GM21723 (cell line): Measurements from ENCODE around the gene KRTAP5-2.
"Not testable (repeated sequence)": the region's sequence is repeated elsewhere in the genome, so short reads cannot be mapped to it uniquely, and the experiment has no call there.

Source experiments
- ATAC-seq: cut with Tn5 transposase; IDR thresholded peaks from one replicate; pipeline ENCODE4 v1.9.1; 2021; ENCODE audit warnings: mild to moderate bottlenecking, moderate library complexity; ENCODE audit not compliant: unreplicated experiment

KRTAP5-2 gene

DNA sequence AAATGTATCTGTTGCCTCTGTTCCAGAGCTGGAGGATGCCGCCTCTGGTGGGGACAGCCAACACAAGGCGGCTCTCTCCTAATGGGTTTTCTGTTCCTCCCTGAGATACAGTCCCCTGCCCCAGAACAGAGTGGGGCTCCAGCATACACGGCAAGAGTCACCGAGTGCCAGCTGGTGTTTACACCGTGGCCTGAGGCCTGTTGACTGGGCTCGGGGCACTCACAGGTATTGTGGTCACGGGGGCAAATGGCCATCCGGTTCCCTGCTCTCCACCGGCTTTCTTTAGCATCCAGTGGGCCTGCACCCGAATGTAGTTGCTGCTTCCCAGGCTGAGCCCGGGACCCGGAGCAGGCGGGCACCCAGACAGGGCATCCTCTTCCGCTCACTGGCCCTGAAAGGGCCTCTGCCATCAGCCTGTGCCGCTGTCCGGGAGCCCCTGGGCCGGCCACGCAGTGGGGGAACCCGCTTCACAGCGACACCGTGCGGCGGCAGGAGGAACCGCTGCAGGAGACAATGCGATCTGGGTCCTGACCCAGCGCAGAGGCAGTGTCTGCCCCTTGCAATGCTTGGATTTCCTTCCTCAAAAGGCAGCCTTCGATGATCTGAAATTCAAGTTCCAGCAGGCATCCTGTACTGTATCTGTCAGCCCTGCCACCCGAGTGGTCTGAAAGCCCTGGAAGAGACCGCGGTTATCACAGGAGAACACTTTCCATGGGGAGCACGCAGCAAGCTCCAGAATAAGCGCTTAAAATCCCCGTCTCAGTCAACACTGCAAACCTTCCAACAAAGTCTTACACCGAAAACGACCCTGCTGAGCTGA, 30.6 kb upstream of the KRTAP5-2 start:
- no peak for ATAC-seq

DNA sequence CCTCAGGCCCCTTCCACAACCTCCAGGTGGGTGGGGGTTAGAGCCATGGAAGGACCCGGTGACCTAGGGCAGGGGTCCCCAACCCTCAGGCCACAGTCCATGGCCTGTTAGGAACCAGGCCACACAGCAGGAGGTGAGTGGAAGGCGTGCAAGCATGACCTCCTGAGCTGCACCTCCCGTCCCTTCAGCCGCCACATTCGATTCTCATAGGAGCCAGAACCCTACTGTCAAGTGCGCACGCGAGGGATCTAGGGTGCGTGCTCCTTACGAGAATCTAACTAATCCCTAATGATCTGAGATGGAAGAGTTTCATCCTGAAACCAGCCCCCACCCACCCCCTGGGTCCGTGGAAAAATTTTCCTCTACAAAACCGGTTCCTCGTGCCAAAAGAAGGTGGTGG, 27.4 kb upstream of the KRTAP5-2 start:
- ATAC-seq = no peak

DNA sequence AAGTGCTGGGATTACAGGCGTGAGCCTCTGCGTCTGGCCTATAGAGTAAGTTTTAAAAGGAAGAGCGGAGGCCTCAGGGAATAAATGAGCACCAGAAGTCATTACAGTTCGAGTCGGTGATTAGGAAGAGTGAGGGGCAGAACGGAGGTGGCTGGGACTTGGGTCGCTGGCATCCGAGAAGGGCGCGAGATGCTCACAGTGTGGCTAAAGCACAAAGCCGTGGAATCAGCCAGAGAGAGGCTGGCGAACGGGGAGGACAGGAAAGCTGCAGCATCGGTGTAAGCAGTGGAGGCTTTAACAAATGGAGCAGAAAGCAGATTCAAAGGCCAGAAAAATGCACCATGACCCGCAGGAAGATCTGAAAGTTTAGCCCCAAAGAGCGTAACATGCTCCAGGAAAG, 26.5 kb upstream of the KRTAP5-2 start:
- no peak for ATAC-seq

DNA sequence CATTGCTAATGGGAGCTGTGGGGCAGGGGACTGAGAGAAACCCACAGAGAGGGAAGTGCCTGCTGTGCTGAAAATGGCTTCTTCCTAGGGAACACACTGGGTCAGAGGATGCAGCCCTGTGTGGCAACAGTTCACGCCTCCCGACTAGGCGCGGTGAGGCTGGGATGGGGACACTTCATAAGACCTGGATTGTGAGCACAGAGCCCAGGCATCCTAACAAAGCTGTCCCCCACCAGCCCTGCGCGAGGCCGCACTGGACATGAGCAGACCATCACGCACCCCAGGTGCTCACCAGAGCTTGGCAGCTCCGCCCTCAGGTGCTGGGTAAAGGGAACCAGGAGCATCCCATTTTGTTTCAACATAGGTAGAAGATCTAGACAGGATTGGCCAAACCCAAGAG, 25.6 kb upstream of the KRTAP5-2 start:
- no peak for ATAC-seq

DNA sequence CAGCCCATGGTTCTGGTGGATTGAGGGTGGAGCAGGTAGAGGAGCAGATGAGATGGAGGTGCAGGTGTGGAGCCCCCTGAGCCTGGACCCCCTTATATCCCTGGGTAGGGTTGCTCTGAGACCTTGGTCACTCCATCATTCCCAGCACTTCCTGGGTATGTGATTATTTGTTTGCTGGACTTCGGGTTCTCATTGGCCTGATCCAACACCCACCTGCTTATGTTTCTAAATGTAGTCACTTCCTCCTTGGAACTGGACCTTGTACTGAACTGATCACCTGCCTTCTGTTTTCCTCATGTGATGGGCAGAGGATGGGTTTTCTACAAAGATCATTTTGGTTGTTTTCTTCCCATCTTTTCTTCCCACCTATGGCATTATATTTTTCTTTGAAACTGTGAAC, 24.0 kb upstream of the KRTAP5-2 start, which contains the start of gene KRTAP5-4:
KRTAP5-4 (minus strand) TSS at position 53 of the 400 bp plus-strand sequence; CDS start at position 8, 45 bp downstream.
- ATAC-seq = no peak

DNA sequence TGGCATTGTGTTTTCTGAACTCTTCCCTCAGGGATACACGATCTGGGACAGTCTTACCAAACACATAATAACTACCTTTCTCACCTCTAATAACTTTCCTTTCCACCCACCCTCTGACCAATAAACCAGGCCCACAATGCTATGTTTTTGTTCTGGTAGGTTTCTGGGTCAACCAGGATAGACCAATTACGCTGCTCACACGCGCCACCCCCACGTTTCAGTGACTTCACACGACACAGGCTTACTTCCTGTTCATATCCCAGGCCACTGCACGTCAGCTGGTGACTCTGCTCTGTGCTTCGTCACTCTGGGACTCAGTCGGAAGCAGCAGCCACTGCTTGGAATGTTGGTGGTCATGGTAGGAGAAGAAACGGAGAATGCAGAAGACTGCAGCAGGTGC, 21.4 kb upstream of the KRTAP5-2 start:
- no peak for ATAC-seq

DNA sequence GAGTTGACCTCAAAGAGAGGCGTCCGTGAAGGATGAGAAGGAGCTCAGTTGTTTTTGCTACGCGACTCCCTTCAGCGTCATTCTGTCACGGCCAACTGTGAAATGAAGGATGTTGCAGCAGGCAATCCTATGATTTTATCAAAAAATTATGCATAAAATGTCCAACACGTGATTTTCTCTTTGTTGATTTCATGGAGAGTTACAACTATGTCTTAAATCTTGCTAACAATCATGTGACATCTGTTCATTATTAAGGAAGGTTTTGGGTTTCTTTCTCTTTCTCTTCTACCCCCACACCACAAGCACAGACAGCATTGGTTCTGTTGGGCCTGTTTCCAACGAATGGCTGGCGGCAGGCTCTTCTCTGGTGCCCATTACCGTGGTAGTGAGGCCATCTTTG, 20.1 kb upstream of the KRTAP5-2 start:
- no peak for ATAC-seq

DNA sequence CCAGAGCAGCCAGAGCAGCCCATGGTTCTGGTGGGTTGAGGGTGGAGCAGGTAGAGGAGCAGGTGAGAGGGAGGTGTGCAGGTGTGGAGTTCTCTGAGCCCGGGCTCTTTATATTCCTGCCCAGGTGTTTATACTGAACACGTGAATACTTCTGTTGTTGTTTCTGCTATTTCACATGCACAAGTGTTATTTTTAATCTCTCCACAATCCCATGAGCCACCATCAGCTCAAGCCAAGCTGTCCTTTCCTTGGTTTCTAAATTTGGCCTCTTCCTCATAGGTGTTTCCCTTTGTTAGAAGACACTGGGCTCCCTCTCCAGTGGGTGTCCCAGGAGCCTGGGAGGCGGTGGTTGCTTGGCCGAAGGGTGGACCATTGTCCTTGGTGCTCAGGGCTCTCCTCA, 10.3 kb upstream of the KRTAP5-2 start, which contains the start of gene KRTAP5-3:
KRTAP5-3 (minus strand) TSS at position 101 of the 400 bp plus-strand sequence; CDS start at position 23, 78 bp downstream.
- no peak for ATAC-seq

DNA sequence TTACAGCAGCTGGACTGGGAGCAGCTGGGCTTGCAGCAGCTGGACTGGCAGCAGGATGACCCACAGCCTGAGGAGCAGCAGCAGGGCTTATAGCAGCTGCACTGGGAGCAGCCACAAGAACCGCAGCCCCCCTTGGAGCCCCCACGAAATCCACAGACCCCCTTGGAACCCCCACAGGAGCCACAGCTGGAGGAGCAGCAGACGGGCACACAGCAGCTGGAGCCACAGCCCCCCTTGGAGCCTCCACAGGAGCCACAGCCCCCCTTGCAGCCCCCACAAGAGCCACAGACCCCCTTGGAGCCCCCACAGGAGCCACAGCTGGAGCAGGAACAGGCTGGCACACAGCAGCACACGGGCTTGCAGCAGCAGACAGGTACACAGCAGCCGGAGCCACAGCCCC, 9.8 kb upstream of the KRTAP5-2 start:
- ATAC-seq = not testable (repeated sequence)

DNA sequence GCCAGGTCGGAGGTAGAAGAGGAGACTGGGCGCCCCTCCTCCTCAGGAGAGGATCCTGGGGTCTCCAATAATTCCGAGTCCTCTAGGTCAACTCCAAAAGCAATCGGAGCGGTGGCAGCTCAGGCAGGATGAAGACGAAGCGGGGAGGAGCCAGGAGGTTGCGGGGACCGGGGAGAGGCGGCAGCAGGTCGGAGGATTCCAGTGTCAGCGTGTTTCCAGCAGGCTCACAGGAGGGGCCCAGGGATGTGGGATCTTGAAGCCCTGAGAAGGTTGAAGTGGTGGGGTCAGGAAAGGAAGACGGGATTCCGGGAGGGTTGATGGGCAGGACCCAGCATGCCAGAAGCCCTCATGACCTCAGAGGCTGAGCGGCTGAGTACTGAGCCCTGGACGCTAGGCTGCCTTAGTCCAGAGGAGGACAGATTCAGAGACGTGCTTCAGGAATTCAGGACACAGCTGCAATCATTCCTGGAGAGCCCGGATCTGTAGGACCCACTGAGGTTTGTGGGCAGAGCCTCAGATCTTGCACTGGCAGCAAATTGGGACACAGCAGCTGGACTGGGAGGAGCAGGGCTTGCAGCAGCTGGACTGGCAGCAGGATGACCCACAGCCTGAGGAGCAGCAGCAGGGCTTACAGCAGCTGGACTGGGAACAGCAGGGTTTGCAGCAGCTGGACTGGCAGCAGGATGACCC, 9.2 kb upstream of the KRTAP5-2 start:
- not testable (repeated sequence) for ATAC-seq

DNA sequence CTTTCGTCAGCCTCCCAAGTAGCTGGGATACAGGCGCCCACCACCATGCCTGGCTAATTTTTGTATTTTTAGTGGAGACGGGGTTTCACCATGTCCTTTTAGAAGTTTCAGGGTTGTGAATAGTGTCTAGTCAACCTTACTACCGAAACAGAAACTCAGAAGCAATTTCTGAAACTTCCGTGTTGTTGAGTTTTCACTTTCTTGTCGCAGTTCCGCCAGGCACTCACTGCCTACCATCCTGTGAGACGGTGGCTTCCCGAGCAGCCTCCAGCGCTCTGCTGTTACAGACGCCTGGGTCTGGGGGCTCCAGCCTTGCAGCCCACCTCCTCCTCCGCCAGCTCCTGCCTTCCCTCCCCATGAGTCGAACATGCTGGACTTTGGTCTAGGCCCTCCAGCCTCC, 7.8 kb upstream of the KRTAP5-2 start:
- ATAC-seq = peak; percentile 93

DNA sequence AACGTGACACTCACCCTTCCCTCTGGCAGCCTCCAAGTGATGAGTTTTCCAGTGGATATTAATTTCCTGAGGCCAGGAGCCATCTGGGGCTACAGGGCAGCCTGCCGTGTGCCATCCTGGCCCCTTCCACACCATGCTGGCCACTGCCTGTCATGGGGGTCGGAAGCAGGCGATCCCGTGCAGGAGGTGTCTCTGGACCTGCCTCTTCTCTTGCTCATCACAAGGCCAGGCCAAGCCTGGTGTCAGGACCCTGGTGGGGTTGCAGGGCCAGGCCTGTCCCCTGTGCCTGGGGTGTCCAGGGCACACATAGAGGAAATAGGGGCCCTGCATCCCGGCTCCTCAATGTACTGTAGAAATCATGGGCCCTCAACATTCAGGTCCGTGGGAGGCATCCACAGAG, 6.6 kb upstream of the KRTAP5-2 start:
- ATAC-seq = no peak

DNA sequence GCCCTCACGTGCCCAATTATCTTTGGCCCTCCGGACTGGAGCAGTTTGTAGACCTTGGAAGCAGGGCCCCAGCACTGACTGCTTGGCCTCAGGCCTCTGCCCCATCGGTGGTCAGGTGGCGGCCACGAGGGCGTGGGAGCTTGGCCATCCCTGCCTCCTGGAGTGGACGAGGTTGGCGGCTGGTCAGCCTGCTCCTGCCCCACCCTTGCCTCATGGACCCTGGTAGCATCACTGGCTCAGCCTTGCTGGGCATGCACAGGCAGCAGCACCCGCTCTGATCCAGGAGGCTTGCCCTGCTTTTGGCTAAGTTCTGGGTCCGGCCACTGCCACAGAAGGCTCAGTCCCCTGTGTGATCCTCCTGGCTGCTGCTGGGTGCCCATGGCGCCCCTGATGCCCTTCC, 6.1 kb upstream of the KRTAP5-2 start:
- no peak for ATAC-seq

DNA sequence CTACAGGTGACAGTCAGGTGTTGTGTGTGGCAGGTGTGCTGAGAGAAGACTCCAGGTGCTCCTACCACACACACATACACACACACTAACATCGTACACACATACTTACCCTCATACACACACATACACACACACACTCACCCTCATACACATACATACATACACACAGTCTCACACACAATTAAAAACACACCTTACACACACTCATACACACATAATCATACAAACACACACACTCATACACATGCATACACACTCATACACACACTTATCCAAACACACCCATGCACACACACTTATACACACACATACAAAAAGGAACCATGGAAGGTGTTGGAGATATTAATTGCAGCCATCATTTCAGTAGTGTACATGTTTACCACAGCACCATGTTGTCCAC, 5.5 kb upstream of the KRTAP5-2 start:
- no peak for ATAC-seq

DNA sequence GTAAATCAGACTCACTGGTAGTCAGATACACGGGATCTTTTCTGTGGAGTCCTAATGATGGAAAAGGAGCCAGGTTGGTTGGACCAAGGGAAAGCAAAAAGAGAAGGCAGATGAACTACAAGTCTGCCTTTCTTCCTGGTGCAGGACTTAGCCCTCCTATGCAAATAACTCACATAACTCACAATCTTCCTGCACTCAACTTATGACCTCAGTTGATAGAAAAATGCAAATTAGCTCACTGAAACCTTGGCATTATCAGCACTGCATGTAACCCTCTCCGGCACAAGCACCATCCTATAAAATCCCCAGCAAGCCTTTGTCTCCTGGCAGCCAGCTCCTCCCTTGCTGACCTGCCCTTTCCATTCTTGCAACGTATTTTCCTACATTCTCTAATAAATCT, 3.6 kb upstream of the KRTAP5-2 start:
- not testable (repeated sequence) for ATAC-seq

DNA sequence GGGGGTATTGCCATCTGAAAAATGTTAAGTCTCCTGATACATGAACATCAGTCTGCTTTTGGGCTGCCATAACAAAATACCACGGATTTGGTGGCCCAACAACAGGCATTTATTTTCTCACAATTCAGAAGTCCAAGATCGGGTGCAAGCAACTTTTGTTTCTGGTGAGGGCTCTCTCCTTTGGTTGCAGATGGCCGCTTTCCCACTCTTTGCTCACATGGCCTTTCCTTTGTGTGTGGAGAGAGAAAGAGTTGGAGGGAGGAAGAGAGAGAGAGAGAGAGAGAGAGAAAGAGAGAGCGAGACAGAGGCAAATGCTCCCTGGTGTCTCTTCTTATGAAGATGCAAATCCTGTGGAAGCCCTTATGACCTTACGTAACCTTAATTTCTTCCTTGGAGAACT, 2.5 kb upstream of the KRTAP5-2 start:
- ATAC-seq = no peak

DNA sequence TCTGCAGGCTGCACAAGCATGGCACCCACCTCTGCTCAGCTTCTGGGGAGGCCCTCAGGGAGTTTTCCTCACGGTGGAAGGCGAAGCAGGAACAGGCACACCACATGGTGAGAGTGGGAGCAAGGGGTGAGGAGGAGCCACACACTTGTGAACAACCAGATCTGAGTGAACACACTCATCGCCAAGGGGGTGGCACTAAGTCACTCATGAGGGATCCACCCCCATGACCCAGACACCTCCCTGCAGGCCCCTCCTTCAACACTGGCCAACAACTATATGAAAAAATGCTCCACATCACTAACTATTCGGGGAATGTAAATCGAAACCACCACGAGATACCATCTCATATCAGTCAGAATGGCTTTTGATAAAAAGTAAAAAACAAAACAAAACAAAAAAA, 722 bp upstream of the KRTAP5-2 start:
- ATAC-seq = no peak

DNA sequence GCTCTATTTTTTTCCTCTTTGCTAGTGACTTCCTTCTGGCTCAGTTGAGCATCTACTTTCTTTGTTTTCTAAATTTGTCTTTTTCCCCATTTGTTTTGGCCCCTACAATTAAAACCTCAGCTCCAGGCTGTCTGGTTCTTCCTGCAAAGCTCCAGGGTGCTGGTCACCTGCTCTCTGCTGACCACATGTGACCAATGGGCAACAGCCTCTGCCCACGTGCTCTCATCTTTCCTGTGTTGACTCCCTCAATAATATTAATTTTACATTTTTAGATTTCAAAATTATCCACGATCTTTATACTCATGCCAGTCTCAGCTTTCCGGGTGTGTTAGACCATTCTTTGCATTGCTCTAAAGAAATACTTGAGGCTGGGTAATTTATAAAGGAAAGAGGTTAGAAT, 312 bp upstream of the KRTAP5-2 start:
- ATAC-seq = not testable (repeated sequence)

DNA sequence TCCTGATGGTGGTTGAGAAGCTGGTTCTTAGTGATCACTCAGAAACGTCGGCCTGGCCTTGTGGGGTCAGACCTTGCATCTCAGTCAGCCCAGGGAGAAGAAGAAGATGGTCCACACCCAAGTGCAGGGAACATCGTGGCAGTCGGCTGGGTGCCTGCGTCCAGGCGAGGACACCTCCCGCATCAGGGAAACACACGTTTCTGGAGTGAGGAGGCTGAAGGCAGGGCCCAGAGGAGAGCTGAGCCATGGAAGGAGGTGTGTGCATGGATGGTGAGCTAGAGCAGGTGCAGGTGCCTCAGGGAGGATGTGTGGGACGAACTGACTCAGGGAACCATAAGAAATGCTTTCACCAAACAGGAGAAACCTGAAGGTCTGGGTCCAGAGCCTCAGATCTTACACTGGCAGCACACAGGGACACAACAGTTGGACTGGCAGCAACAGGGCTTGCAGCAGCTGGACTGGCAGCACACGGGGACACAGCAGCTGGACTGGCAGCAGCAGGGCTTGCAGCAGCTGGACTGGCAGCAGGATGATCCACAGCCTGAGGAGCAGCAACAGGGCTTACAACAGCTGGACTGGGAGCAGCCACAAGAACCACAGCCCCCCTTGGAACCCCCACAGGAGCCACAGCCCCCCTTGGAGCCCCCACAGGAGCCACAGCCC, 632 bp downstream of the KRTAP5-2 start:
- no peak for ATAC-seq

DNA sequence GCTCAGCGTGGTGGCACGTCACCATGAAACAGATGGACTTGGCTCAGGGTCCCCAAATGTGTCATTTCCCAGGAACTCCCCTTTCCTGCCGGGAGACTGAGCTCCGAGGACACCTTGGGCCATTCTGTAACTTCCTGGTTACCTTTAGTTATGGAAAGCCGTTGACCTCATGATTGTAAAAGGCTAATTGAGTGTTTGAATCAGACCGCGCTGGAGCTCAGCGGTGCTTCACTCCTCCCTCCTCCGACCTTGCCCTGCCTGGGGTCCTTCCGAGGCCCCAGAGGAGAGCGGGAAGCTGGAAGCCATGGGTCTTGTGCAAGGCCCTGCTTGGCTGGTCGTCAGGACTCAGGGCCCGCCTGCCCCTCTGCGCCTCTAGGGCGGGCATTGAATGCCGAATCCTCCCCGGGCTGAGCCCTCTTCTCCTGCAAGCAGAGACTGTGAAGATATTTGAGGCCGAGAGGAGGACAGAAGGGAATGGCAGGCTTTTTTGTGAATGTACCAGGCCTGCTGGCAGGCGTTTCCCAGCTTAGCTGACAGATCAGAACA, 1.4 kb downstream of the KRTAP5-2 start:
- not testable (repeated sequence) for ATAC-seq

DNA sequence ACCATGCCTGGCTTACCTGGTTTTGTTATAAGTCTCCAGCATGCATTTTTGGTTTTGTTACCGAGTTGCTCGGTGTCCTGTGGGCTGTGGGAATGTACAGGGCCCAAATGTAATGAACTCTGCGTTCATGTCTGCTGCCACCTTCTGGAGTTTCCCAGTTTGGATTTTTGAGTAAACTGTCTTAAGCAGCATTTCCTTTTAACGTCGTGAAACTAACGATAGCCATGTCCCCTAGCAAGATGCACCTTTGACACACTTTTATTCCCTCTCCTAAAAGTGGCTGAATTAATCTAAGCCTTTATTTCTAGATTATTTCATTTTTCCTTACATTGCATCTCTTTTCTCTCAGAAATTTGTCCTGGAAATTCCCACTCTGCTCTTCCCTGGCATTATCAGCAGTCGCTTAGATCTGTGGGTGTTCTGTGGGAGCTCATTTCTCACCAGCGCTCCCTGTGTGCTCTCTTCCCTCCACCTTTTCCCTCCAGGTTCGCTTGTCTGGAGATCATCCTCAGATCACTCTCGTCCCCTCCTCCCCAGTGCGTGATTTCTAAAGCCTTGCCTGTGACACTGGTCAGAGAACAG, 2.0 kb downstream of the KRTAP5-2 start:
- not testable (repeated sequence) for ATAC-seq
